Right renal pelvis (tissue), 4 donors: ENCODE data around the gene ATP5F1D. TPM values are rescaled to one million over a fixed set of nuclear protein-coding genes. Genes with fewer than 3 reads are reported as not detected.

ENCODE experiments used
- DNase-seq, 4 donors: peaks; one replicate each; pipeline ENCODE4 v3.0.0-alpha.2; 2013; ENCODE audit warnings: low read depth in 4 of 4, low spot score in 3 of 4, missing footprints in 1 of 4
- polyA plus RNA-seq, 4 donors: library from polyadenylated mRNA; unstranded; fragments of 120-200 nt; gene quantifications; one replicate each; pipeline ENCODE4 v1.2.1, GENCODE V29; 2013; ENCODE audit not compliant: insufficient read length in 4 of 4

Gene ATP5F1D
- polyA plus RNA-seq, 4 donors: 85.5 to 156 (median 99.3) TPM

DNA sequence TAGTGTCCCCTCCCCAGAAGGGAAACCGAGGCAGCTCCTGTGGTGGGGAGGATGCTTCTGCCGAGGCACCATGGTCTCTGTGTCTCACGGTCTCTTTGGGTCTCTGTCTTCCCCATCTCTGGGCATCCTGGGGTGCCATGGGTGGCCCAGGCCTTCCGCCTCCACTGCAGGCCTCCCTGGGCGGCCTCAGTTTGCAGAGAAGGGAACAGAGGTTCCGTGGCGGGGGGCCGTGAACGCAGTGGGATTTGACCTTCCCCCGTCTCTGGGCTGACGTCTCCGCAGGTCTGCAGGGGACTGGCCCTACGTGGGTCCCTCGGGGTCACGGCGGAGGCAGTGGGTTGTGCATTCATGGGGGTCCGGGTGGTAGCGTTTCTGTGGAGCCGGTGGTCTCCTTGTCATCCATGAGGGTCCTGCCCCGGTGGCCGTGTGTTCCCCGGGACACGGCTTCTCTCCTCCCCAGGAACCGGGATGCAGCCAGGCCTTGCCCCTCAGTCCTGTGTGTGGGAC is 48.7 kb downstream of the ATP5F1D start:
- DNase-seq: no peak

- no peak for DNase-seq
These were observed 49.4 kb downstream of the ATP5F1D start for GRCh38 chr19:1290703-1291651.

- DNase-seq: no peak
These were observed 50.3 kb downstream of the ATP5F1D start for GRCh38 chr19:1291761-1292418.

GRCh38 chr19:1292419-1293151 is 51.0 kb downstream of the ATP5F1D start:
- no peak for DNase-seq

- DNase-seq: no peak
These were observed 52.4 kb downstream of the ATP5F1D start for GRCh38 chr19:1293782-1294604.

Other genes starting within 250 kb of the ATP5F1D start
- 1 to 10 TPM in 1 of 4 donors, under 1 TPM in 3; 0.44 to 1.3 (median 0.55) TPM for gene GRIN3B, start 241.3 kb upstream of the ATP5F1D start, polyA plus RNA-seq
- gene TMEM259, start 220.6 kb upstream of the ATP5F1D start, polyA plus RNA-seq: 100 to 1,000 TPM in 2 of 4 donors, 10 to 100 TPM in 2; 98.1 to 152 (median 101) TPM
- gene RNU6-2, start 220.2 kb upstream of the ATP5F1D start, polyA plus RNA-seq: not detected
- 100 to 1,000 TPM; 161 to 205 (median 176) TPM for gene CNN2, start 215.1 kb upstream of the ATP5F1D start, polyA plus RNA-seq
- gene ABCA7, start 201.6 kb upstream of the ATP5F1D start, polyA plus RNA-seq: 1 to 10 TPM; 6.2 to 8.9 (median 7.6) TPM
- 10 to 100 TPM in 1 of 4 donors, 1 to 10 TPM in 3; 9.3 to 12.8 (median 9.7) TPM for gene ARHGAP45, start 174.6 kb upstream of the ATP5F1D start, polyA plus RNA-seq
- gene POLR2E, start 146.4 kb upstream of the ATP5F1D start, polyA plus RNA-seq: 100 to 1,000 TPM; 134 to 181 (median 142) TPM
- 100 to 1,000 TPM; 242 to 321 (median 252) TPM for gene GPX4, start 137.8 kb upstream of the ATP5F1D start, polyA plus RNA-seq
- gene SBNO2, start 67.5 kb upstream of the ATP5F1D start, polyA plus RNA-seq: 10 to 100 TPM; 11.8 to 23.5 (median 14.0) TPM
- gene STK11, start 36.0 kb upstream of the ATP5F1D start, polyA plus RNA-seq: 10 to 100 TPM; 50.1 to 65.9 (median 53.3) TPM
- gene CBARP, start 3.7 kb upstream of the ATP5F1D start, polyA plus RNA-seq: 1 to 10 TPM; 1.6 to 5.3 (median 1.7) TPM
- 10 to 100 TPM; 50.1 to 66.0 (median 52.7) TPM for gene MIDN, start 6.8 kb downstream of the ATP5F1D start, polyA plus RNA-seq
- 100 to 1,000 TPM; 713 to 749 (median 717) TPM for gene CIRBP, start 27.6 kb downstream of the ATP5F1D start, polyA plus RNA-seq
- gene FAM174C, start 33.8 kb downstream of the ATP5F1D start, polyA plus RNA-seq: 10 to 100 TPM; 18.7 to 30.6 (median 19.8) TPM
- 1 to 10 TPM; 1.6 to 4.0 (median 2.1) TPM for gene EFNA2, start 44.1 kb downstream of the ATP5F1D start, polyA plus RNA-seq
- gene NDUFS7, start 142.2 kb downstream of the ATP5F1D start, polyA plus RNA-seq: 100 to 1,000 TPM in 1 of 4 donors, 10 to 100 TPM in 3; 50.1 to 105 (median 55.7) TPM
- gene GAMT, start 159.8 kb downstream of the ATP5F1D start, polyA plus RNA-seq: 10 to 100 TPM; 26.9 to 49.8 (median 30.8) TPM
- gene DAZAP1, start 165.8 kb downstream of the ATP5F1D start, polyA plus RNA-seq: 10 to 100 TPM; 77.5 to 89.8 (median 83.4) TPM
- gene RPS15, start 196.6 kb downstream of the ATP5F1D start, polyA plus RNA-seq: 100 to 1,000 TPM; 509 to 913 (median 548) TPM
- 1 to 10 TPM in 3 of 4 donors, under 1 TPM in 1; 0.97 to 1.8 (median 1.5) TPM for gene APC2, start 208.4 kb downstream of the ATP5F1D start, polyA plus RNA-seq
- gene C19orf25, start 237.5 kb downstream of the ATP5F1D start, polyA plus RNA-seq: 10 to 100 TPM; 22.3 to 38.3 (median 25.8) TPM
- gene PCSK4, start 248.6 kb downstream of the ATP5F1D start, polyA plus RNA-seq: 1 to 10 TPM; 3.4 to 7.9 (median 5.1) TPM
- gene REEP6, start 249.4 kb downstream of the ATP5F1D start, polyA plus RNA-seq: 10 to 100 TPM in 3 of 4 donors, 1 to 10 TPM in 1; 9.9 to 31.5 (median 17.0) TPM